Medulla oblongata (tissue), 1 donor: ENCODE data around the gene PLGRKT.

Experiments
- DNase-seq: peaks from one replicate; pipeline ENCODE4 v3.0.0-alpha.2; 2015; ENCODE audit errors: extremely low spot score

The PLGRKT gene

GRCh38 chr9:5310851-5311250 is 126.9 kb downstream of the PLGRKT start:
- DNase-seq: no peak
